Left ventricle myocardium inferior (tissue), 1 donor: ENCODE data around the gene ARL11. TPM values are rescaled to one million over a fixed set of nuclear protein-coding genes. Genes with fewer than 3 reads are reported as not detected.
"Not testable (repeated sequence)": the region's sequence is repeated elsewhere in the genome, so short reads cannot be mapped to it uniquely, and the experiment has no call there.

Source experiments
- DNase-seq: peaks from one replicate; pipeline ENCODE4 v3.0.0-alpha.2; 2020
- H3K27ac ChIP-seq: fragments of 200-600 bp; replicated peaks from 2 replicates; pipeline ENCODE4 v1.8.0; 2021
- H3K27me3 ChIP-seq: fragments of 200-600 bp; 2 replicates; pipeline ENCODE4 v1.8.0; 2021; ENCODE audit warnings: low read depth
- H3K36me3 ChIP-seq: fragments of 200-600 bp; 2 replicates; pipeline ENCODE4 v1.8.0; 2021
- H3K4me1 ChIP-seq: fragments of 200-600 bp; 2 replicates; pipeline ENCODE4 v1.8.0; 2021
- H3K4me3 ChIP-seq: fragments of 200-600 bp; 2 replicates; pipeline ENCODE4 v1.8.0; 2021; ENCODE audit warnings: mild to moderate bottlenecking, moderate library complexity
- H3K9me3 ChIP-seq: fragments of 200-600 bp; replicated peaks from 2 replicates; pipeline ENCODE4 v1.8.0; 2021
- intact Hi-C: fragments of 100-400 bp; cut with micrococcal nuclease; formaldehyde crosslinking; loops from one replicate; pipeline ENCODE4 v1.11.0; 2022
- total RNA-seq: library from RNA; stranded (reverse); fragmentation: NEBNext Ultra II Directional; extraction: Animal tissue kit (Norgen Biotek cat#: 25700); gene quantifications from one replicate; pipeline ENCODE4 v1.2.1, GENCODE V29; 2021
- TF ChIP-seq, protein P1 (sequence below): fragments of 200-600 bp; IDR thresholded peaks from 2 replicates; pipeline ENCODE4 v1.8.0; 2021; ENCODE audit warnings: antibody characterized with exemption, mild to moderate bottlenecking, borderline replicate concordance
- donor health status: DM: no; HTN: yes; CAD: no; lungs with severe emphysema.

The ARL11 gene
- total RNA-seq, 1 donor from 2014 or later = 0.52 TPM

DNA sequence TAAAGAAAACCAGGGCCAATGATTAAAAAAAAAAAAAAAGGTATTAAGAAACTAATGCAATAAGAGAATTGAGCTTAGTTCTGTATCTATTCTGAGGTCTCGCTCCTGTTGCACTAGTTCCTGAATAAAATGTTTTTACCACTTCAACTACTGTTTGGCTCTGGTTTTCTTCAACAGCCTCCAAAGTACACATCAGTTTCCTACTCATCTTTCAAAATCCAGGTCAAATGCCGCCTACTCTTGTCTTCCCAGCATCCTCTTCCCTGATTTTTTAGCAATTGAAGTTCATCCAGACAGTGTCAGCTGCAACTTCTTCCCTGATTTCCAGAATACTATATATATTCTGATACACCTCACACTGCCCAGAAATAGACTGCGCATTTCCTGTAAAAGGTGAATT lies 41.6 kb upstream of the ARL11 start:
- Histone ChIP-seq H3K4me1 (peaks cover 30% of the 10 kb centered on the region), H3K36me3 (peaks cover 5% of the 10 kb centered on the region), H3K27me3 (no peaks in the 10 kb centered on the region), H3K4me3 (no peak overlapping the region), H3K27ac (no peak overlapping the region), H3K9me3 (no peaks in the 10 kb centered on the region)
- intact Hi-C loops = no loop called here
- TF ChIP-seq, protein P1, sequence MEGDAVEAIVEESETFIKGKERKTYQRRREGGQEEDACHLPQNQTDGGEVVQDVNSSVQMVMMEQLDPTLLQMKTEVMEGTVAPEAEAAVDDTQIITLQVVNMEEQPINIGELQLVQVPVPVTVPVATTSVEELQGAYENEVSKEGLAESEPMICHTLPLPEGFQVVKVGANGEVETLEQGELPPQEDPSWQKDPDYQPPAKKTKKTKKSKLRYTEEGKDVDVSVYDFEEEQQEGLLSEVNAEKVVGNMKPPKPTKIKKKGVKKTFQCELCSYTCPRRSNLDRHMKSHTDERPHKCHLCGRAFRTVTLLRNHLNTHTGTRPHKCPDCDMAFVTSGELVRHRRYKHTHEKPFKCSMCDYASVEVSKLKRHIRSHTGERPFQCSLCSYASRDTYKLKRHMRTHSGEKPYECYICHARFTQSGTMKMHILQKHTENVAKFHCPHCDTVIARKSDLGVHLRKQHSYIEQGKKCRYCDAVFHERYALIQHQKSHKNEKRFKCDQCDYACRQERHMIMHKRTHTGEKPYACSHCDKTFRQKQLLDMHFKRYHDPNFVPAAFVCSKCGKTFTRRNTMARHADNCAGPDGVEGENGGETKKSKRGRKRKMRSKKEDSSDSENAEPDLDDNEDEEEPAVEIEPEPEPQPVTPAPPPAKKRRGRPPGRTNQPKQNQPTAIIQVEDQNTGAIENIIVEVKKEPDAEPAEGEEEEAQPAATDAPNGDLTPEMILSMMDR = no peak
- no peak for DNase-seq

DNA sequence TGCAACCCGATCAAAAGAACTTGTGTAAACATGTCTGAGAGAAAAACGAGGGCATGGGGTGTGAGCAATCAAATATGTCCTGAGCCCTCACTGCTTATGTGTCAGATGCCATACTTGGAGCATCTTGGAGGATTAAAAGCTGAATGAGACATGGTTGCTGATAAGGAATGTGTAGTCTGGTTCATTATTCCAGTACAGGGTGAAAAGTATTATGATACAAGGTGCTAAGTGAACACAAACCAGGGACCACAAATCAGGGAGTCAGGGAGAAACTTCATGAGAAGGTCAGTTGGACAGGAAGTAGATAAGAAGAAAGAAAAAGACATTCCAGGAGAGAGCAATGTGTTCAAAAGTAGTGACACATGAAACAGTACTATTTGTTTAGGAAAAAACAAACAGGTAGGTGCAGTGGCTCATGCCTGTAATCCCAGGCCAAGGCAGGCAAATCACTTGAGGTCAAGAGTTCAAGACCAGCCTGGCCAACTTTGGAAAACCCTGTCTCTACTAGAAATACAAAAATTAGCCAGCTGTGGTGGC lies 40.9 kb upstream of the ARL11 start:
- intact Hi-C loops = no loop called here
- Histone ChIP-seq H3K9me3 (no peaks in the 10 kb centered on the region), H3K4me3 (no peak overlapping the region), H3K4me1 (peaks cover 30% of the 10 kb centered on the region), H3K27ac (no peak overlapping the region), H3K36me3 (no peaks in the 10 kb centered on the region), H3K27me3 (no peaks in the 10 kb centered on the region)
- no peak for DNase-seq
- TF ChIP-seq, protein P1 = no peak

DNA sequence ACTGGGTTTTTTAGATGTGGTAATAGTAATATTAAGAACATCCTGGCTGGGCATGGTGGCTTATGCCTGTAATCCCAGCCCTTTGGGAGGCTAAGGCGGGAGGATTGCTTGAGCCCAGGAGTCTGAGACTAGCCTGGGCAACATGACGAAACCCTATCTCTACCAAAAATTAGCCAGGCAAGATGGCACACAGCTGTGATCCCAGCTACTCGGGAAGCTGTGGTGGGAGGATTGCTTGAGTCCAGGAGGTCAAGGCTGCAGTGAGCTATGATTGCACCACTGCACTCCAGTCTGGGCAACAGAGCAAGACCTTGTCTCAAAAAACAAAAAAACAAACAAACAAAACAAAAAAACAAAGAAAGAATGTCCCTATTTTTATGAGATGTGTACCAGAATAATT lies 37.6 kb upstream of the ARL11 start:
- DNase-seq, H3K36me3 ChIP-seq, H3K27ac ChIP-seq, H3K4me1 ChIP-seq, H3K4me3 ChIP-seq, H3K9me3 ChIP-seq, intact Hi-C loops, H3K27me3 ChIP-seq: not testable (repeated sequence)

DNA sequence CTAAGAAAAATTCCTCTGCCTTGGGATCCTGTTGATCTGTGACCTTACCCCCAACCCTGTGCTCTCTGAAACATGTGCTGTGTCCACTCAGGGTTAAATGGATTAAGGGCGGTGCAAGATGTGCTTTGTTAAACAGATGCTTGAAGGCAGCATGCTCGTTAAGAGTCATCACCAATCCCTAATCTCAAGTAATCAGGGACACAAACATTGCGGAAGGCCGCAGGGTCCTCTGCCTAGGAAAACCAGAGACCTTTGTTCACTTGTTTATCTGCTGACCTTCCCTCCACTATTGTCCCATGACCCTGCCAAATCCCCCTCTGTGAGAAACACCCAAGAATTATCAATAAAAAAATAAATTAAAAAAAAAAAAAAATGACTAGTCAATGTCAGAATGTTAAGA lies 34.4 kb upstream of the ARL11 start:
- DNase-seq, intact Hi-C loops, H3K4me3 ChIP-seq, H3K27ac ChIP-seq, H3K27me3 ChIP-seq, H3K36me3 ChIP-seq, H3K9me3 ChIP-seq, H3K4me1 ChIP-seq: not testable (repeated sequence)

DNA sequence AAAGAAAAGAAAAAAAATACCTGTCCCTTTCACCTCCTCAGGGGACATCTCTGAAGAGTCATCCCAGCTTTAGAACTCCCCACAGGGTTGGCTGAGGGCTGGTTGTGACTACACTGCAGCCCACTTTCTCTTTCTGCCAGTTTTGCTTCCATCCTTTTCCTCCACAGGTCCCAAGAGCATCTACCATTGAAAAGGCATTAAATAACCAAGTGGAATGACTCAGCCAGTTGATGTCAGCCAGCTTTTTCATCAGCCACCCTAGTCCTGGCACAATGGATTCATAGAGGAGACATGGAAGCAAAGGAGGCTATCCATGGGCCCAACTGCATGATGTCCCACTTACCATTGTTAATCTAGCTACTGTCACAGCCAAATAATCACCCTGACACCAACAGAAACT lies 33.7 kb upstream of the ARL11 start:
- TF ChIP-seq, protein P1 = no peak
- Histone ChIP-seq H3K4me3 (no peak overlapping the region), H3K27ac (no peak overlapping the region), H3K9me3 (no peaks in the 10 kb centered on the region), H3K27me3 (peaks cover 5% of the 10 kb centered on the region), H3K36me3 (no peaks in the 10 kb centered on the region), H3K4me1 (no peaks in the 10 kb centered on the region)
- no peak for DNase-seq
- intact Hi-C loops = no loop called here

DNA sequence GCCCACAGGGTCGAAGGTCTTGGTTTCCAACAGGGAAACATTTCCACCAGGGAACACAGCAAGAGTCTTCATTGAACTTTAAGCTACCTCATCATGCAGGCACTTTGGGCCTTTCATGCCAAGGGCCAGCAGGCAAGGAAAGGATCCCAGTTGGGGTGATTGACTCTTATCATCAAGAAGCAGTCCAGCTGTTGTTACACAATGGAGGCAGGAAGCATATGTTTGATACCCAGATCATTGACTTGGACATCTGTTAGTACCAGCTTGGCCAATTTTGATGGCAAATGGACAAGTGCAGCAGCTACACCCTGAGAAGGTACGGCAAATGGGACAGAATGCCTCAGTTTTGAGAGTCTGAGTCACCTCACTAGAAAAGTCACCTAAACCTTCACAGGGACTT lies 32.1 kb upstream of the ARL11 start:
- no peak overlapping the region for H3K27ac ChIP-seq
- no peak overlapping the region for H3K4me3 ChIP-seq
- H3K4me1 ChIP-seq = no peaks in the 10 kb centered on the region
- intact Hi-C loops = no loop called here
- no peaks in the 10 kb centered on the region for H3K36me3 ChIP-seq
- peaks cover 5% of the 10 kb centered on the region for H3K27me3 ChIP-seq
- TF ChIP-seq, protein P1 = no peak
- H3K9me3 ChIP-seq = no peaks in the 10 kb centered on the region
- no peak for DNase-seq
